LNCaP clone FGC (cell line): ENCODE data around the gene DCBLD1.

Source experiments
- DNase-seq: peaks from one replicate; pipeline ENCODE4 v3.0.0-alpha.2; 2011; ENCODE audit warnings: low read depth
- H3K4me3 ChIP-seq: 2 replicates; pipeline ENCODE4 v1.5.1; 2011; ENCODE audit warnings: mild to moderate bottlenecking, low read depth, low read length, control low read depth
- TF ChIP-seq, protein P1 (sequence below): IDR thresholded peaks from 2 replicates; pipeline ENCODE4 v1.5.1; 2012; ENCODE audit warnings: mild to moderate bottlenecking; ENCODE audit not compliant: control insufficient read depth, insufficient read depth; ENCODE audit errors: extremely low read depth

The DCBLD1 gene

DNA sequence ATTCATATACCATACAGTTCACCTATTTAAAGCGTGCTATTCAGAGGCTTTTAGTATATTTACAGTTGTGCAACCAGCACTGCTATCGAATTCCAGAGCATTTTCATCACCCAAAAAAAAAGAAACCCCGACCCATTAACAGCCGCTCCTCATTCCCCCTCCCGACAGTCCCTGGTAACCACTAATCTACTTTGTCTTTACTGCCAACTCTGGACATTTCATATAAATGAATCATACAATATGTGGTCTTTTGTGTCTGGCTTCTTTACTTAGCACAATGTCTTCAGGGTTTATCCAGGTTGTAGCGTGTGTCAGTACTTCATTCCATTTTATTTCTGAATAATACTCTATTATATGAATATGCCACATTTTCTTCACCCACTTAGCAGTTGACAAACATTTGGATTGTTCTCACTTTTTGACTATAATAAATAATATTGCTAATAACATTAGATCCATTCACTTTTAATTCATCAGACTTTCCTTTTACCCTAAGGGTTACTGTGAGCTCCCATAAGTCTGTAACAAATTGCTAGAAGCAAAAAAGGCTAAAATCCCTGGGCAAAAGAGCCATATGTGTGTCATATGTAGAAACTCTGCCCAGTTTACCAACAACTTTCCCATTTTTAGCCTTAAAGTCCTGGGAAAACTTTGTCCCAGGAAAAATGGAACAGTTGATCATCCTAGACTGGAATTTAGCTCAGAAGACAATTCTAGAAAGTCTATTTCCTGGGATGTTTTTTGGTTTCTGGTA, 33.6 kb upstream of the DCBLD1 start:
- TF ChIP-seq, protein P1, sequence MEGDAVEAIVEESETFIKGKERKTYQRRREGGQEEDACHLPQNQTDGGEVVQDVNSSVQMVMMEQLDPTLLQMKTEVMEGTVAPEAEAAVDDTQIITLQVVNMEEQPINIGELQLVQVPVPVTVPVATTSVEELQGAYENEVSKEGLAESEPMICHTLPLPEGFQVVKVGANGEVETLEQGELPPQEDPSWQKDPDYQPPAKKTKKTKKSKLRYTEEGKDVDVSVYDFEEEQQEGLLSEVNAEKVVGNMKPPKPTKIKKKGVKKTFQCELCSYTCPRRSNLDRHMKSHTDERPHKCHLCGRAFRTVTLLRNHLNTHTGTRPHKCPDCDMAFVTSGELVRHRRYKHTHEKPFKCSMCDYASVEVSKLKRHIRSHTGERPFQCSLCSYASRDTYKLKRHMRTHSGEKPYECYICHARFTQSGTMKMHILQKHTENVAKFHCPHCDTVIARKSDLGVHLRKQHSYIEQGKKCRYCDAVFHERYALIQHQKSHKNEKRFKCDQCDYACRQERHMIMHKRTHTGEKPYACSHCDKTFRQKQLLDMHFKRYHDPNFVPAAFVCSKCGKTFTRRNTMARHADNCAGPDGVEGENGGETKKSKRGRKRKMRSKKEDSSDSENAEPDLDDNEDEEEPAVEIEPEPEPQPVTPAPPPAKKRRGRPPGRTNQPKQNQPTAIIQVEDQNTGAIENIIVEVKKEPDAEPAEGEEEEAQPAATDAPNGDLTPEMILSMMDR: no peak
- H3K4me3 ChIP-seq: no peak overlapping the region
- DNase-seq: no peak

DNA sequence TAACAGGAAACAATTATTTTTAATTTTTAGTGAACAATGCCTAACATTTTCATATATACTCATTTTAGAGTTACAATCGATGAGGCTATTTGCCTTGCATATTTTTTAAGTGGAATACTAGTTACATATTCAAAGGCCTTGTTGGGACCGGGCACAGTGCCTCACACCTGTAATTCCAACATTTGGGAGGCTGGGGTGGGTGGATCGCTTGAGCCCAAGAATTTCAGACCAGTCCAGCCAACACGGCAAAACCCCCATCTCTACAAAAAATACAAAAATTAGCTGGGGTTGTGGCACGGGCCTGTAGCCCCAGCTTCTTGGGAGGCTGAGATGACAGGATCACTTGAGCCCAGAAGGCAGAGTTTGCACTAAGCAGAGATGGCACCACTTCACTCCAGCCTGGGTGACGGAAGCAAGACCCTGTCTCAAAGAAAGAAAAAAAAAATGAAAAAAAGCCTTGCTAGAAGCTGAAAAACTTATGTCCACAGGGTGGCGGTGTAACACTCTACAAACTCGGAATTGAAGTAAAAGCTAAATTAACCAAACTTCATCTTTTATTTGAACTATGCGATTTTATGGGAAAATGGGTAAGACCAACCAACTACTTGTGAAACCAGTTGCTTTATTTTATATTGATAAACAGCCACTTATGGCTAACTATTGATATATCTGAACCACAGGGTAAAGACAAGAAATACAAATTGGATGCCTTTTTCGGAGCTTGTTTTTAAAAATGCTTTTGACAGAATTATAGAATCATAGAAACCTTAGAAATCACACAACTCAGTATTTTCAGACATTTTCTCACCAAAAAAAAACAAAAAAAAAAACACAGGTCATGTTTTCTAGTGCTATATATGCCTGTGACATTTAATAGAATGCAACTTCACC, 32.7 kb upstream of the DCBLD1 start:
- no peak overlapping the region for H3K4me3 ChIP-seq
- TF ChIP-seq, protein P1: peak; percentile 65
- DNase-seq: peak; percentile 28

DNA sequence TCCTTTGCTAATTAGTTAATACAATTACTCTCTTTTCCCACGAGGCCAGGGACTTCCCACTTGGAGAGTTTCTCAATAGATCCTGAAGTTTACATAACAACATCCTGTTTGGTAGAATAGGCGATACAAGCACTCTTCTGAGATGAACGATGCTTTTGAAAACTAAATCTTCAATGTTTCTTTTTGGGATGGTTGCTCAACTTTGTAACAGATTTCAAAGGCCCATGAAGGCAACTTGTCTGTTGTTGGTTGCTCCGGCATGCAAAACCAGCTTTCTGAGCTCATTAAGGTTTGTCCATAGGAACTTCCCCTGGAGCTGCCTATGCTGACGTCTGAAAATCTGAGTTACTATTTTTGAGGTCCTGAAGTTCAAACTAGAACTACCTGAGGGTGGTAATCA, 30.8 kb upstream of the DCBLD1 start:
- H3K4me3 ChIP-seq: no peak overlapping the region
- DNase-seq: no peak
- TF ChIP-seq, protein P1: no peak

DNA sequence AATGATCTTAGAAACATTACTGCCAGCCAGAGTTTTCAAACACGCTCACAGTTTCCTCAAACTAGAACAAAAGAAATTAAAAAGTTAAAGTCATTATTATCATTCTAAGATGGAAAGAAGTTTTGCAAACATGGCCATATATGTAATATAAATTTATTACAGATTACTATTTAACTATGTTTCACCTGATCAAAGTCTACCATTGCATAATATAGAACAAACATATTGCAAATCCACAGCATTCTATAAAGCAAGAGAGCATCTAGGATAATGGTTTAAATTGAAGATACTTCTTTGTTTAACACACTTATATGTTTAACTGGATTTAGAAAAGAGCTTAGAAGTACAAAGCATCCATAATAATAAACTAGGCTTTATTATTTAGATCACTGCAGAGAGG, 26.2 kb upstream of the DCBLD1 start:
- TF ChIP-seq, protein P1: no peak
- DNase-seq: no peak
- H3K4me3 ChIP-seq: no peak overlapping the region

DNA sequence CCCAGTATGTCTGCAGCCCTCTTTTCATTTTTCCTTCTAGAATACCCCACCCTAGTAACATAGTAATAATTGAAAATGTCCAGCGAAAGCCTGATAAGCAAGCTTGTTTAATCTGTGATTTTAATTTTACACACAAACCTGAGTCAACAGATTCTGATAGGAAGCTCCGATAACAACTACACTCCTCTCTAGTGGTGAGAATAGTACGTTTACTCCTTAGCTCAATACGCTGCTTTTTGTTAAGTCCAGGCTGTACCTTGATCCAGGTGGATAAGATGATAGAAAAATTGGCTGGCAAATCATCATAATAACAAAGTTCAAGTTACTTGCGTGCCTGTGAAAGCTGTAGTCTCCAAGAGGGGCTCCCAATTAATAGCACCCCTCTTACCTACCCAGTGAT, 25.5 kb upstream of the DCBLD1 start:
- DNase-seq: peak; percentile 37
- no peak overlapping the region for H3K4me3 ChIP-seq
- TF ChIP-seq, protein P1: 0 out of 2 replicates have a peak, but pooled peaks have one; percentile 7

DNA sequence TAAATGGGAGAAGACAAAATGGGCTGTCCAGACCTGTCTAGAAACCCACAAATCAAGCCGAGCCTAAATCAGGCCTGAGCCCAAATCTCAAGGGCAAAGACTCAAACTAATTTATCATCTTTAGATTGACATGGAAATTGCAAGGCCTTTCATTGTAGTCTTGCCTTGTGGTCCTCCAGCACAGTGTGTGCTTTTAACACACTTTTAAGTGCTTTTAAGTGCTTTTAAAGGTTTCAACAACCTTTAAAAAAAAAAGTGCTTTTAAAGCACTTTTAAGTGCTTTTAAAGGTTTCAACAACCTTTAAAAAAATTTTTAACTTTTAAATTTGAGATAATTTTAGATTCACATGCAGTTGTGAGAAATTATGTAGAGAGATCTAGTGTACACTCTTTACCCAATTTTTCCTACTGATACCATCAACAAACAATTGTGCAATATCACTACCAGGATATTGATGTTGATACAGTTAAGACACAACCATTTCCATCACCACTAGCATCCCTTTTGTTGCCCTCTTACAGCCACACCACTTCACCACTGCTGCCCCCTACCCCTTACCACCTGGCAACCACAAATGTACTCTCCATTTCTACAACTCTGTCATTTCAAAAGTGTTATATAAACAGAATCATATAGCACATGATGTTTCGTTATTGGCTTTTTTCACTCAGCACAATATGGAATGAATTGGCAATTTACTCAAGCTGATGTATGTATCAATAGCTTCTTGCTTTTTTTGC, 23.1 kb upstream of the DCBLD1 start:
- H3K4me3 ChIP-seq: no peak overlapping the region
- TF ChIP-seq, protein P1: no peak
- DNase-seq: peak; percentile 14
